Brain microvascular endothelial cell (primary cell): ENCODE measurements around the gene SCN2B.
"Not testable (repeated sequence)": the region's sequence is repeated elsewhere in the genome, so short reads cannot be mapped to it uniquely, and the experiment has no call there.

Source experiments
- DNase-seq: peaks from one replicate; pipeline ENCODE4 v3.0.0-alpha.2; 2020
- H3K27ac ChIP-seq: fragments of 250-450 bp; sonication (Bioruptor Pico); 2 replicates; pipeline ENCODE4 v1.5.1; 2020; ENCODE audit warnings: mild to moderate bottlenecking, moderate library complexity
- H3K27me3 ChIP-seq: fragments of 250-450 bp; sonication (Bioruptor Pico); replicated peaks from 2 replicates; pipeline ENCODE4 v1.5.1; 2020; ENCODE audit warnings: mild to moderate bottlenecking
- H3K36me3 ChIP-seq: fragments of 250-450 bp; sonication (Bioruptor Pico); replicated peaks from 2 replicates; pipeline ENCODE4 v1.5.1; 2020; ENCODE audit warnings: mild to moderate bottlenecking
- H3K4me3 ChIP-seq: 2 replicates; pipeline ENCODE4 v1.5.1; 2011; ENCODE audit warnings: low read depth, mild to moderate bottlenecking, control low read depth, low read length, moderate library complexity
- CTCF ChIP-seq: IDR thresholded peaks from 2 replicates; pipeline ENCODE4 v1.5.1; 2011; ENCODE audit warnings: low read depth, mild to moderate bottlenecking, moderate library complexity, low read length, control low read depth, inconsistent platforms; ENCODE audit errors: missing control alignments
- in situ Hi-C: cut with HindIII; loops from 2 replicates; pipeline ENCODE4 v1.10.0; 2017; ENCODE audit warnings: low sequenced_read_pairs, low pct_ligation_motif_present

Gene SCN2B

GRCh38 chr11:118199135-118199534 is 22.7 kb upstream of the SCN2B start:
- in situ Hi-C loops: no loop called here
- no peak overlapping the region for H3K4me3 ChIP-seq
- H3K27me3 ChIP-seq: no peaks in the 10 kb centered on the region
- no peak for DNase-seq
- H3K36me3 ChIP-seq: no peaks in the 10 kb centered on the region
- no peak for TF ChIP-seq CTCF
- no peak overlapping the region for H3K27ac ChIP-seq

- peak; percentile 96 for TF ChIP-seq CTCF
- no peaks in the 10 kb centered on the region for H3K27me3 ChIP-seq
- in situ Hi-C loops: no loop called here
- peak; percentile 59 for DNase-seq
- no peak overlapping the region for H3K27ac ChIP-seq
- no peak overlapping the region for H3K4me3 ChIP-seq
- no peaks in the 10 kb centered on the region for H3K36me3 ChIP-seq
Observed at GRCh38 chr11:118198370-118198769, 21.9 kb upstream of the SCN2B start.

GRCh38 chr11:118194835-118195627 is 18.6 kb upstream of the SCN2B start:
- H3K36me3 ChIP-seq: no peaks in the 10 kb centered on the region
- H3K27me3 ChIP-seq: no peaks in the 10 kb centered on the region
- DNase-seq: peak; percentile 9
- TF ChIP-seq CTCF: no peak
- H3K27ac ChIP-seq: no peak overlapping the region
- no peak overlapping the region for H3K4me3 ChIP-seq
- in situ Hi-C loops: no loop called here

GRCh38 chr11:118193910-118194566 is 17.6 kb upstream of the SCN2B start:
- Histone ChIP-seq H3K27ac (no peak overlapping the region), H3K36me3 (no peaks in the 10 kb centered on the region), H3K27me3 (no peaks in the 10 kb centered on the region), H3K4me3 (no peak overlapping the region)
- TF ChIP-seq CTCF: no peak
- in situ Hi-C loops: no loop called here
- DNase-seq: no peak

GRCh38 chr11:118192817-118193216 is 16.4 kb upstream of the SCN2B start:
- H3K36me3 ChIP-seq, in situ Hi-C loops, H3K27me3 ChIP-seq, H3K4me3 ChIP-seq, DNase-seq, H3K27ac ChIP-seq: not testable (repeated sequence)

- H3K27me3 ChIP-seq, H3K4me3 ChIP-seq, H3K27ac ChIP-seq, in situ Hi-C loops, H3K36me3 ChIP-seq, DNase-seq: not testable (repeated sequence)
Observed at GRCh38 chr11:118190942-118191506, 14.6 kb upstream of the SCN2B start.
